Muscle of arm (tissue), 12 donors: ENCODE measurements around the gene RBM19. TPM values are rescaled to one million over a fixed set of nuclear protein-coding genes. Genes with fewer than 3 reads are reported as not detected.

Experiments used
- DNase-seq: peaks from one replicate; pipeline ENCODE4 v3.0.0-alpha.2; 2013
- polyA plus RNA-seq, 12 donors: library from polyadenylated mRNA; unstranded; fragments of 120-200 nt; gene quantifications; one replicate each; pipeline ENCODE4 v1.2.1, GENCODE V29; 2013; ENCODE audit not compliant: insufficient read length in 12 of 12

The RBM19 gene
- polyA plus RNA-seq, 12 donors, result 12.2 to 23.3 (median 15.3) TPM; not detected in 1

DNA sequence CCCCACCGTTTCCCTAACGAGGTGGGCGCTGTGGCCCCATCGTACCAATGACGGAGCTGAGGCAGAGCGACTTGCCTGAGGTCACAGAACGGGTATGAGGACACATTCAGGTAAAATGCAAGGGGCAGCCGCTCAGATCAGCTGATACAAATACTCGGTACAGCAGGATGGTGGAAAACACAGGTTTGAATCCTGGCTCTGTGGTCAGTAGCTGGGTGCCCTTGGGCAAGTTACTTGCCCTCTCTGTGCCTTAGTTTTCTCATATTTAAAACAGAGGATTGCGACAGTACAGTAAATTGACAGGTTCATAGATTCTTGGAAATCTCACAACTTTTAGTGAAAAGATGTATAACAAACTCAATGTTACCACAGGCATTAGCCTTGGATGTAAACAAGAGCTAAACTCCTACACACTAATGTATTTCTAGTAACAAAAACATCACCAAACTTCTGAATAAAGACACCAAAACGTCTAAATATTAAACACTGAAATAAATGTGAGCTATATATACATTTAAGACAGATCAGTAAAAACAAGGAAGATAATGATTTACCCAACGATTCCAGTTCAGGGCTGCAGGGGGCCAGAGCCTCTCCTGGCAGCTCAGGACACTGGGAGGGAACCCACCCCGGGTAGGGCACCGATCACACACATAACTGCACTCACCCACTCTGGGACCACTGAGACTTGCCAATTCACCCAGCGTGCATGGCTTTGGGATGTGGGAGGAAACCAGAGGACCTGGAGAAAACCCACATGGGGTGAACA lies 128.4 kb downstream of the RBM19 start:
- no peak for DNase-seq

DNA sequence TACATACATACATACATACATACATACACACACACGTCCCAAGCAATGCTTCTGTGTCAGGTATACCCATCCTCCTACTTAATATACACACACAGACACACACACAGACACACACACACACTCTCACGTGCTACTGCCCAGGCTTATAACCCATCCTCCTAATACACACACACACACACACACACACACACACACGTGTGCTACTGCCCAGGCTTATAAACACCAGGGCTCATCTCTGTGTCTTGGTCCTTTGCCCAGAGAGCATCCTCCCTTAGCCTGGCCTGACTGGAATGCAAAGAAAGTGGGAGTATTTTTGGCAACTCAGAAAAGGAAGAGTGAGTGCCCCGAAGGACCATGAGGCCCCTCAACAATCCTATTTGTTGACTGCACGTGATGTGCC lies 129.0 kb downstream of the RBM19 start:
- DNase-seq, result no peak

DNA sequence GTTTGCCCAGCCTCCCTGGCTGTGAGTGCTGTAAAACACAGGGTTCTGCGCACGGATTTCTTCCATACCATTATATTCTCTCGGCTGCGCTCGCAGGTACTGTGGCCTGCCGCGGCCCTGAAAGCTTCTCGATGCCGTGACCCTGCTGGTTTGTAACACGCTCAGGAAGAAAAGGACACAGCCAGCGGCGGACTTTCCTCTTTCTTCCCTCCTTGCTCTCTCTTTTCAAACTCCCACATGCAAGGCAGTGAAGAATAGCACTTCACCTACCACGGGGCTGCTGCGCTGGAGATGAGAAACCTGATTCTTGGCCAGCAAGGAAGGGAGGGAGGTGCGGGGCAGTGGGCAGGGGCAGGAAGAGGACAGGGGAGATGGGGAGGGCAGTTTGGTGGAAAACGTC lies 130.2 kb downstream of the RBM19 start:
- no peak for DNase-seq

DNA sequence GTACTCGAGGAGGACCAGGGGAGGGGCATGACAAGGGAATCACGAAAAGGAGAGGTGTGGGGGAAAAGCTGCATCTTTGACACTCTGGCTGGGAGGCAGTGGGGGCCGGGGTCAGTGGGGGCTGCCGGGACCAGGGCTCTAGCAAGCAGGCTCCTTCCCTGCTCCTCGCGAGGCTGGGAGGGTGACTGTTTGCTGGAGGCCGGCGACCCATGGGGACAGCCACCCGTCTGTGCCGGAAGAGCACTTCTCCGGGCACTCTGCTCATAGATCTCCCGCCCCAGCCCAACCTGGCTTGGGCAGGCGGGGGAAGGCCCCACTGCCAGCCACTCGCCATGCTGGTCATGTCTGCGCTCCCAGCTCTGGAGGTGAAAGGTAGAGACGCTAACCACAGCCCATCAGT lies 130.7 kb downstream of the RBM19 start:
- DNase-seq, result no peak

DNA sequence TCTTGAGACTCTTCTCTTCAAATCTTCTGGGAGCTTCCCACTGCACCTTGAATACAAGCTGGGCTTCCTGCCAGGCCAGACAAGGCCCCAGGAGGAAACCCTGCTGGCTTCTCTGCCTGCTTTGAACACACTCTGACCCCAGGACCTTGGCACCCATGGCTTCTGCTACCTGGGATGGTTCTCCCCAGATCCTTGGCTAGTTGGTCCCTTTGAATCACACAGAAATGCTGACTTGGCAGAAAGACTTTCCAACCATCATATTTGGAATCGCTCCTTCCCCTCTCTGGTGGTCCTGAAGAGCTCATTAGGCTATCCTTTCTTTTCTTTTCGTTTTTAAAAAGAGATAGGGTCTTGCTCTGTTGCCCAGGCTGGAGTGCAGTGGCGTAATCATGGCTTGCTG lies 132.7 kb downstream of the RBM19 start:
- DNase-seq, result no peak

DNA sequence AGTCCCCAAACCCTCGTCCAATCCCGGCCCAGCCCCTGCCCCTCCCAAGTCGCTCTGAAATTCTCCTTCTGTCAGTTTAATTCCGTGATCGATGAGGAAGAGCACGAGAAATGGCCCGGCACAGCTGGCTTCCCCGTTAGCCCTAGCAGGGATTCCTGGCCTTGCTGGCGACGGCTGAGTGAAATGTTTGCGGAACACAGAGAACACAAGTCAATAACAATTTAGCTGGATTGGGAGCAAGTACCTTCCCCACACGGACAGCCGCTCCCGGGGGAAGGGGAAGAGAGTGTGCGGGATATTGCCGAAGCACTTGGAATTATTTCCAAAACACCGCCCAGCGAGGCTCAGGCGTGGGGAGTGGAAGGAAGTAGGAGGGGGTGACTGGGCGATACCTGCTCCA lies 134.6 kb downstream of the RBM19 start:
- no peak for DNase-seq

DNA sequence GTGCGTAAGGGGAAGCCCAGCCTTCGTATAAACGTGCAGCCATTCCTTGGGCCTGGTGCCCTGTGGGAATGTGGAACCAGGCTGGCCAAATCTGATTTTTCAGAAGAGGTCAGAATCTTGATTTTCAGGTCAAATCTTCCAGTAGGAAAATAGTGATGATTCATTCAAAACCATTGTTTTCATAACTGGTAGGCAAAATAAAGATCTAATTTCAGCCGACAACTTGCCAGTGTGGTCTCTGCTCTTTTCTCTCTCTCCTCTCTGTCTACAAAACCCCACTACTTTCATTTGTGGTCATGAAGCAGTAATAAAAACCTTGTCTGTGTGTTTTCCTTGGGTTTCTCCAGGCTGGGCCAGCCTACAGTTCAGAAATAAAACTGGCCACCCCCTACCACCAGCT lies 135.1 kb downstream of the RBM19 start:
- DNase-seq, result no peak

DNA sequence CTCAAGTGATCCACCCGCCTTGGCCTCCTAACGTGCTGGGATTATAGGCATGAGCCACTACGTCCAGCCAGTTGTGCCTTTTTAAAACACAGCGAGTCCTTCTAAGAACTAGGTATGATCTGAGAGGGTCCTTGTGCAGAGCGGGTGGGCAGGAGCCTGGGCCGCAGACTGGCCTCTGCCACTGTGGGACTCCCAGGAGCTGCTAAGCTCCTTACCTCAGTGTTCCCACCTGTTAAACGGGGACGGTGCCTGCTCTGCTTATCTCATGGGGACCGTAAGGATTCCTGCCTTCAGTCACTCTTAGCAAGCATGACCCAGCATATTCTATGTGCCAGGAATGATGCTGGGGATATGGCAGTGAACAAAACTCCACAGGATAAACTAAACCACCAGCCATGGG lies 136.9 kb downstream of the RBM19 start:
- DNase-seq, result no peak

DNA sequence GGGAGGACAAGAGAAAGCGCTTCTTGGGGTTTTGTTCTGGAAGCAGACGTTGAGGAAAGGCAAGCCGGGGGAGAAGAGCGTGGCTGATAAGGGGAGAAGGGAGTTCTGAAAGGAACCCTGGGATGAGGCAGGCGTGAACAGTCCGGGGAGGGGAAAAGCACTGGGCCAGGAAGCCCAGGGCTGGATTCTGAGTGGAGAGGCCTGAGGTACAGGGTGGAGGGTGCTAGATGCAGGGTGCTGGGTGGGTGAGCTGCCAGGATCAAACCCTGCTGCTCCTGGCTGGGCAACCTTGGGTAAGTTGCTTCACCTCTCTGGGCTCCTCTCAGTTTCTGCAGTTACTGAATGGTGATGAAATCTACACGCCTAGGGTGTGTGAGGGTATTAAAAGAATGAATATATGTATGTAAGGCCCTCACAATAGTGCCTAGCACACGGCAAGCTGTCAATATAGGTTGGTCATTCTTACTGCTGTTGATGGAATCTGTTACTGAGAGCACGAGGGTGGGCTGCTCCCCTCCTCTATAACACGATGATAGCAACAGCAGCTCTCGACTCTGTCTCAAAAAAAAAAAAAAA lies 138.5 kb downstream of the RBM19 start:
- no peak for DNase-seq

DNA sequence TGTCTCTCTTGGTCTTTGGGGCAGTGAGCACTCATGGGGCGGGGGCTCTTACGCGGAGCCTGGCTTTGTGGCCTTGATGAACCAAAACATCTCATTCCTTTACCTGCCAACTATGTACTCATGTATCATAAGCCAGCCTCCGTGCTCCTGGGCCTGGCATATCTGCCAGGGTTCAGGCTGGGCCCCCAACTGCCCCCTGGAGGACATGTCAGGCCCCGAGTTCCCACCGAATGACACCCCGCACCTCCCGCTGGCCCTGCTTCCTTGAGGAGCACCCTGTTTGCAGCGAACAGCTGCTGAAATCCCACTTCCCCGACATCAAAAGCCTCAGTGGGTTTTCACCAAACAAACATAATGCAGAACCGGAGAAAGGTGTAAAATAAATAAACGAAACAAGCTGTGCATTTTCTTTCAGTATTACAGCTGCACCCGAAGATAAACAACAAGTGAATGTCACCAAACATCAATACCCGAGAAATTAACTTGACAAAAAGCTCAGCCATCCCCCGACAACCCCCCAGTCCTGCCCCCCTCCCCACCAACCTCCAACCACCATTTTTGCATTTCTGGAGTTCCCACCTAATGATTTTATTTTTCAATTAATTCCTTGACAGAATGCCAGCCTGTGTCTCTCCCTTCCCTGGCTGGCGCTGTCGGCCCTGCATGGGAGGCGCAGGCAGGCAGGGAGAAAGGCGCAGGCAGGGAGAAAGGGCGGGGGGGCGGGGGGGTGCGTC lies 139.2 kb downstream of the RBM19 start:
- no peak for DNase-seq

DNA sequence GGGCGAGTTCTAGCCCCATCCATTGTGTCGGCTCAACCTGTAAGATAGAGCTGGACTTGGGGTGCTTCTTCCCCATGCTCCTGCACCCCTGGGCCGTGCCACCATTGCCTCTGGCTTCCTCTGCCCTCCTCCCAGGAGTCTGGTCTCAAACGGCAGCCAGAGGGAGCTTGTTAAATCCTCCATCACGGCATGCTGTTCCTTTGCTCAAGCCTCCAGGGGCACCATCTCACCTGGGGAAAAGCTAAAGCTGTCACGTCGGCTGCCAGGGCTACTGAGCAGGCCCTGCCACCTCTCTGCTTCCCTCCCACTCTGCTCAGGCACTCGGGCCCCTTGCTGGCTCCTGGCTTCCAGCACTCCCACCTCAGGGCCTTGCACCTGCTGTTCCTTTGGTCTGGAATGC lies 140.4 kb downstream of the RBM19 start:
- no peak for DNase-seq

DNA sequence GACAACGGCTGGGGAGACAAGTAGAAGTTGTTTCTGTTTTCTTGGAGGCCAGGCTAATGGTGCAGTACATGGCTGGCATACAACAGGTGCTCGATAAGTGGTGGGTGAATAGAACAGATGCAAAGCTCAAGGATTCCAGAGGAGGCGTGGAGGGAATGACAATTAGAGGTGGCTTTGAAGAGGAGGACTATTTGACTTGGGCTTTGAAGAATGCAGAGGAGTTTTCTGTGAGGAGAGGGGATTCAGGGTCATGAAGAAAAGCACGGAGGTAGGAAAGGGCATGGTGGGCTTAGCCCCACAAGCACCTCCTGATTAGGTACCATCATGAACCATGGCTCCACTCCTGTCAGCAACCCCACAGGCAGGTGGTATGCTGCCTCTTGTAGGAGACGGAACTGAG lies 142.3 kb downstream of the RBM19 start:
- DNase-seq, result no peak

DNA sequence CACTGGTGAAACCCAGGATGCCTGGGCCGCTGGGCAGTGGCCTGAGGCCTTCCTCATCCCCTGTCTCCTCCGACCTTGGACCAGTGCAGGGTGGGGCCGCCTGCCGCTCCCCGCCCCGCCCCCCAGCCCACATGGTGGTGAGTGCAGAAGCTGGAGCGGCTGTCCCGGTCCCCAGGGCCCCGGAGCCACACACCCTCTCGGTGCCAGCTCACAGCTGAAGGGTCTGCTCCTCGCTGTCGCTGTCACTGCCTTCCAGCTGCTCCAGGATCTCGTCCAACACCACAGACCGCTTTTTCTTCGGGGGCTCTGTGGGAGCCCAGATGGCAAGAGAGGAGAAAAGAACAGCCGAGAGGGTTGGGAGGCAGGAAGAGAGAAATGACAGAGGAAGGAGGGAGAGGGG lies 143.1 kb downstream of the RBM19 start:
- DNase-seq, result no peak

DNA sequence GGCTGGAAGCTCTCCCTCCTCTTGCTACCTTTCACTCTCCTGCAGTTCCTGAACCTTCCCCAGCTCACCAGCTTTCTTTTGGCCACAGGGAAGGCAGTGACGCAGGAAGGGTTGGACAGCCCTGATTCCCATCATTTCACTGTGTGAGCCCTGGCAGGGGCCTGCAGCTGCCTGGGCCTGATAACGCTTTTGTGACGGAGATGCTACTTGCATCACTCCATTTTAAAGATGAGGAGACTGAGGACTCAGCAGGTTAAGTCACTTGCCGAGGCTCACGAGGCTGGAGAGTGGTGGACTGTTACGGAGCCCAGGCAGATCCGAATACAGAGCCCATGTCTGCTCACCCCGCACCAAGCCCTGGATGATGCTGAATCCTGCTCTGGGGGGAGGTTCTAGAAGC lies 145.3 kb downstream of the RBM19 start:
- no peak for DNase-seq

DNA sequence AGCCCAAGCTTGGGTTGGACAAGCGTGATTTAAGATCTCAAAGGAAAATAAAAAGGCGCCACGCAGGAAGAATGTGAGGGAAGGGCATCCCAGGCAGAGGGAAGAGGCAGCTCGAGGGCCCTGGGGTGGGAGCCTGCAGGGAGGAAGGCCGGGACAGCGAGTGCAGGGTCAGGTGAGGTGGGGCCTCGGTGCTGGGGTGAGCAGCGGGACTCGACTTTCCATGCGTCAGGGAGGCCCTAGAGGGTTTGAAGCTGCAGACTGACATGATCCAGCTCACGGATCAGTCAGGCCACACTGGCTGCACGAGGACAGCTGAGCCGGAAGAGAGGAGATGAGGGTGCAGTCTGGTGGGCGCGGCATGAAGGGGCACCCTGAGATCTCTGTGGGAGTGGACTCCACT lies 145.8 kb downstream of the RBM19 start:
- DNase-seq, result no peak

DNA sequence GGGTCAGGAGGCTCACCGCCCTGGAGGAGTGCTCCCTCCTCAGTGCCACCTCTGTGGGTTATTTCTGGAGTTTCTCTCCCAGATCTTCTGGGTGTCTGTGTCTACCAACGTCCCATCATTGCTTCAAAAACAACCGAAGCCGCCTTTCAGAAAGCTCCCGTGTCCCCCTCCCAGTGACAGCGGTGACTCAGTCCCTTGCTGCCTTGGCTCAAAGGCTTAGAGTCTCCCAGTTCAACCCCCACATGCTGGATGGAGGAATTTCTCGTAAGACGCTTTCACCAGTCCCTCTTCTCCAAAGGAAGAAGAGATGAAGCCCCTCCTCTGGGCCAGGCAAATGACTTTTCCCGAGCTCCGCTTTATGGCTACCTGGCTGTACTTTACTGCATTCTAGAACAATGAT lies 146.6 kb downstream of the RBM19 start:
- DNase-seq, result no peak

DNA sequence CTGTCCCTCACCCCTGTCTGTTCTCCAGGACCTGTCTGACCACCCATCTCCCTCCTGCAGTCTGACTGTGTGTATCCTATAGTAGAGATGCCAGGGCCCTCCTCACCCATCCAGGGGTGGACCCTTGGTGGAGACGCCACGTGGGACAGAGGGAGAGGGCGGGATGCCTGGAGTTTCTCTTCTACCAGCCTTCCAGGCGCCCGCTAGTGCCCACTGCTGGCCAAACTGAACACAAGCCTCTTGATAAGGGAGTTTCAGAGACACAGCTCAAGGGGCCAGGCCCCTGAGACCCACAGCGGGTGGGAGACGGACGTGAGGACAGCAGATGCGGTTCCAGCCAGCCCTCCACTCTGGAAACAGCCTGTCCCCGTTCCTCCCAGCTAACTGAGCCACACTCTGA lies 147.3 kb downstream of the RBM19 start:
- no peak for DNase-seq

DNA sequence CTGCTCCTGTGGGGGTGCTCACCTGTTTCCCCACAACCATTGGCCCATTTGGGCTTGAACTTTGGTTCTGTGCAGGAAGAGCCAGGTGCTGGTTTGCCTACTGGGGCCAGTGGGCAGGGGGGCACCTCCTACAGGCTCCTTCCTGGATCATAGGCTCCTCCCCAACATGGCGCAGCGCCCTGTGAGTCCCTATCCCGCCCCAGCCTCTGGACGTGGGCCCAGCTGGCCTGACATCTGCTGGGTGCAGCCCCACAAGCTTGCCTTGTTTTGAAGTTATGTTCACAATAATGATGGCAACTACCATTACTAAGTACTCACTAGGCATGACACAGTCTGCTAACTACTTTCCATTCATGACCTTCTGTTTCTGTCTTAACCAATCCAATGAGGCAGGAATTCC lies 147.8 kb downstream of the RBM19 start:
- no peak for DNase-seq

DNA sequence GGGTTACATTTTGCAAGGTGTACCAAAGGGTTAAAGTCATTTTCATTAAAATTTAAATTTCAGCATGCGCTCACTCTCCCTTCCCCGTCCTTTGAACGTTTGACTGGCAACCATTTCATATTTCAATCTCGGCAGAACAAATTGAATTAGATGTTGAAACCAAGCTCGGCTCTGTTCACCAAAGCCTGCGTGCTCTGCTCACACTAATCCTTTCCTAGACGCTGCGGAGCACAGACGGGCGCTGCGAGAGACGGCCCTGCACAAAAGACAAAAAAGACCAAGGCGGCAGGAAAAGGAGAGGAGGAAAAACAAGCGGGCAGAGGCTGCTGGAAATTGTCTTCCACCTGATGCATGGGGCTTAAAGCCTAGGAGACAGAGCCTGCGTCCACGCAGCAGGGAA lies 149.3 kb downstream of the RBM19 start:
- DNase-seq, result no peak

DNA sequence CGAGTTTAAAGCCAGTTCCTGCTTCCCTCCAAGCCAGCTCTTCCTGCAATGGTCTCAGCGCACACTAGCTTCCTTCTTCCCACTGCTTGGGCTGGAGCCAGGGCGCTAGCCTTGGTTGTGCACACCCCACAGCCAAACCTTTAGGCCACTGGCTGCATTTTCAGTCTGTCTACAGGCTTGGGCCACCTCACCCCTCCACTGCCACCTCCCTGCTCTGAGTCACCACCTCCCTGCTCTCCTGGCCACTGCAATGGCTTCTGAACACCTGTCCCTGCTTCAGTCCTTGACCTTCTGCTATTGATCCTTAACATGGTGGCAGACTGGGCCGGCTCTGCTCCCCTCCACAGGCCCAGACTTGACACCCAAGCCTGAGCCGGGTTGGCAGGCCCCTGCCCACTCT lies 151.1 kb downstream of the RBM19 start:
- DNase-seq, result no peak

DNA sequence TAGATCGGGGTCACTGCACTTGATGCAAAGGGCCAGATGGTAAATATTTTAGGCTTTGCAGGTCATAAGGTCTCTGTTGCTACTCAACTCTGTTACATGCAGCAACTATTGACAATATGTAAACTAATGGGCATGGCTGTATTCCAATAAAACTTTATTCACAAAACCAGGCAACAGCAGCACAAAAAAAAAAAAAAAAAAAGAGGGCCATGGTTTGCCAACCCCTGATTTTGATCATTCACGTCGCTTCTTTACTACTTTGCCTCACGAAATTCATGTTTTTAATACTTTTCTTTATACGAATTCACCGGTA lies 152.9 kb downstream of the RBM19 start:
- DNase-seq, result no peak

DNA sequence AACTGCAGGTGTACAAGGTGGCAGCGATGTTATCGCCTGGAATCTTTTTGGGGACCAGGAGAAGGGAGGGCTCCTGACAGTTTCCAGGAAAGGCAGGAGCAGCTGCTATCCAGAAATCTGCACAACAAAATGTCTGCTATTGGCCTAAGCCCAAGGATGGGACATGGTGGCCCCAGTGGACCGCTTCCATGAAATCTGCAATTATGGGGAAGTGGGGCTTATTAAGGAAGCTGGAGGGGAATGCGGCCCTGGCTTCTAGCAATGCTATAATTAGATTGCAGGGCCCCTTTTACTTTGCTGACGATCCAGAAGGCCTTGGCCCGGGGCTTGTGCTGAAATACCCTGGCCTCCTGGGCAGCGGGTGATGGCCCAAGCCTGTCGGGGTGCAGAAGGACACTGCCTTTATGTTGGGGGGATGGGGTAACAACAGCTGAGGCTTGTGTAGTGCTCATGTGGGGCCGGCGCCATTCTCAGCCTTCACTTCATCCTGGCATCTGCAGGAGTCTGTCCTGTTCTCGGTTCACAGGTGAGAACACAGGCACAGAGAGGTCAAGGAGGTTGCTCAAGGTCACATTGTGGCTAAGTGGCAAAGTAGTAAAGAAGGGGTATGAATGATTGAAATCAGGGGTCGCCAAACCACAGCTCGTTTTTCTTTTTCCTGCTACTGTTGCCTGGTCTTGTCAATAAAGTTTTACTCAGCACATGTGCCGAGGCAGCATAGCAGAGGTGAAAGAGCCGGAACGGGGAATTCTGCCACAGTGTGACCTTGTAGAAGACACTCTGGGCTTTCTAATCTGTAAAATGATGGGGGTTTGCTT lies 153.5 kb downstream of the RBM19 start:
- DNase-seq, result peak; percentile 26
